Lower leg skin (tissue), 4 donors: ENCODE results near the gene GPN2. TPM values are rescaled to one million over a fixed set of nuclear protein-coding genes. Genes with fewer than 3 reads are reported as not detected.

Source experiments
- DNase-seq, 2 donors: peaks; one replicate each; pipeline ENCODE4 v3.0.0-alpha.2; 2019; ENCODE audit warnings: low spot score in 2 of 2
- H3K4me3 ChIP-seq: fragments of 200-600 bp; sonication (generic); 2 replicates; pipeline ENCODE4 v1.5.1; 2017; ENCODE audit warnings: mild to moderate bottlenecking, low read depth; ENCODE audit not compliant: poor library complexity, severe bottlenecking
- POLR2A ChIP-seq, 2 donors: fragments of 450-650 bp; IDR thresholded peaks; one replicate each; pipeline ENCODE4 v1.6.1; 2016 to 2017; ENCODE audit warnings: antibody characterized with exemption in 2 of 2, mild to moderate bottlenecking in 1 of 2, moderate library complexity in 1 of 2
- WGBS, 2 donors: methylation state at CpG; one replicate each; pipeline ENCODE4 v1.1.5; 2018; 5-methylcytosine and 5-hydroxymethylcytosine counted together
- intact Hi-C: fragments of 100-400 bp; cut with DNase I; formaldehyde crosslinking; loops from one replicate; pipeline ENCODE4 v1.15.0; 2023; ENCODE audit warnings: low total_unique reads
- total RNA-seq, 4 donors: library from RNA; depleted of rRNA; stranded (reverse); fragments of >200 nt; gene quantifications; one replicate each; pipeline ENCODE4 v1.1.0, GENCODE V29; 2016
- TF ChIP-seq, protein P1 (sequence below), 3 donors: fragments of 450-650 bp; IDR thresholded peaks; one replicate each; pipeline ENCODE4 v1.5.1; 2016; ENCODE audit warnings: antibody characterized with exemption in 3 of 3, mild to moderate bottlenecking in 3 of 3, moderate library complexity in 2 of 3

GPN2 gene
- total RNA-seq, 4 donors from 2014 or later: 12.3 to 24.5 (median 16.4) TPM

DNA sequence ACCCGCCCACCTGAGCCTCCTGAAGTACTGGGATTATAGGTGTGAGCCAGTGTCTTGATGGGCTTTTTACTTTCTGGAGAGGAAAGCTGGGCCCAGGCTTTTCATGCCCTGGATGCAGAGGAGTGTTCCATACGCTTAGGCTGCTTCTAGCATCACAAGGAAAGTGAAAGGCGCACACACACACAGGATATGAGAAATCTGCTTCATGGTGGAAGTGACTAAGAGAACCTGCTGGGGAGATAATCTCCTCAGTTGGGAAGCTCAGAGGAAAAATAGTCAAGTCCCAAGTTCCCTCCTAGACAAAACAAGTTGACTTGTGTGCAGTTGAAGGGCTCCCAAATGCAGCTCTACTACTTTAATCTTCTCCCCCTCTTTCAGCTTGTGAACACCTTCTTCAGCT is 33.6 kb upstream of the GPN2 start:
- 90 to 96% methylated on average over 3 of the region's 3 CpGs for WGBS, 2 donors
- no peak for TF ChIP-seq POLR2A (IDR thresholded peaks at IDR 0.05)
- TF ChIP-seq, protein P1, sequence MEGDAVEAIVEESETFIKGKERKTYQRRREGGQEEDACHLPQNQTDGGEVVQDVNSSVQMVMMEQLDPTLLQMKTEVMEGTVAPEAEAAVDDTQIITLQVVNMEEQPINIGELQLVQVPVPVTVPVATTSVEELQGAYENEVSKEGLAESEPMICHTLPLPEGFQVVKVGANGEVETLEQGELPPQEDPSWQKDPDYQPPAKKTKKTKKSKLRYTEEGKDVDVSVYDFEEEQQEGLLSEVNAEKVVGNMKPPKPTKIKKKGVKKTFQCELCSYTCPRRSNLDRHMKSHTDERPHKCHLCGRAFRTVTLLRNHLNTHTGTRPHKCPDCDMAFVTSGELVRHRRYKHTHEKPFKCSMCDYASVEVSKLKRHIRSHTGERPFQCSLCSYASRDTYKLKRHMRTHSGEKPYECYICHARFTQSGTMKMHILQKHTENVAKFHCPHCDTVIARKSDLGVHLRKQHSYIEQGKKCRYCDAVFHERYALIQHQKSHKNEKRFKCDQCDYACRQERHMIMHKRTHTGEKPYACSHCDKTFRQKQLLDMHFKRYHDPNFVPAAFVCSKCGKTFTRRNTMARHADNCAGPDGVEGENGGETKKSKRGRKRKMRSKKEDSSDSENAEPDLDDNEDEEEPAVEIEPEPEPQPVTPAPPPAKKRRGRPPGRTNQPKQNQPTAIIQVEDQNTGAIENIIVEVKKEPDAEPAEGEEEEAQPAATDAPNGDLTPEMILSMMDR (IDR thresholded peaks at IDR 0.05): no peak
- no peak for DNase-seq
- intact Hi-C loops: no loop called here
- no peak overlapping the region for H3K4me3 ChIP-seq

DNA sequence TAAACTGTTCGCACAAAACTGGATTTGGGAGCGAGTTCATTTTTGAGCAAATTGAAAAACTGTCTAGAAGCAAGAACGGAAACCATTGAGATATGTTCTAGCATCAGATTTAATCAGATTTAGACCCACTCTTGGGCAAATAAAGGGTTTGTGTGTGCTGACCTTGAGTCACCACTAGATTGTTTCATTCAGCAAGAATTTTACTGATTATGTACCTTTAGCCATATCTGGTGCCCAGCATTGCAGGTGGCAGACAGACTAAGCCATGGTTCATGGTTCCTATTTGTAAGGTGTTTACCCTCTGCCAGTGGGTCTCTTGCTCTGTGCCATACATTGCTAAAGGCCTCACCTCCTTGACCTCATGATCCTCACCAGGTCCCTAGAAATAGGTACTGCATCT is 32.8 kb upstream of the GPN2 start:
- H3K4me3 ChIP-seq: no peak overlapping the region
- intact Hi-C loops: no loop called here

DNA sequence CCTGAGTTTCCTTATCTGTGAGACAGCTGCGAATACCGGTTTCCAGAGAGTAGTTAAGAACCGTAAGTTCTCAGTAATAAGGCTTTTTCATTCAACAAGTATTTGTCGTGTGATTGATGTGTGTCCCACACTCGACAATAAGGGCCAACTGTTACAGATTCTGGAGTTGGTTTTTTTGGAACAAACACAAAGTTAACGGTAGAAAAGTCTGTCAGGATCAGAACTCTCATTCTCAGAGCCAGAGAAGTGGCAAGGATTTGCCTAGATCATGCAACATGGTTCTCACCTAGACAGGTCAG is 32.3 kb upstream of the GPN2 start:
- 21 to 24% methylated on average over 6 of the region's 6 CpGs for WGBS, 2 donors
- no peak for DNase-seq
- intact Hi-C loops: no loop called here
- H3K4me3 ChIP-seq: peak overlapping the region; percentile 96
- no peak for TF ChIP-seq POLR2A (IDR thresholded peaks at IDR 0.05)
- TF ChIP-seq, protein P1 (IDR thresholded peaks at IDR 0.05): no peak

More for the DNA sequence above, 32.8 kb upstream of the GPN2 start:
- WGBS, 2 donors: 88 to 91% methylated on average over 3 of the region's 3 CpGs
- TF ChIP-seq, protein P1 (IDR thresholded peaks at IDR 0.05): no peak
- TF ChIP-seq POLR2A (IDR thresholded peaks at IDR 0.05): no peak
- no peak for DNase-seq

DNA sequence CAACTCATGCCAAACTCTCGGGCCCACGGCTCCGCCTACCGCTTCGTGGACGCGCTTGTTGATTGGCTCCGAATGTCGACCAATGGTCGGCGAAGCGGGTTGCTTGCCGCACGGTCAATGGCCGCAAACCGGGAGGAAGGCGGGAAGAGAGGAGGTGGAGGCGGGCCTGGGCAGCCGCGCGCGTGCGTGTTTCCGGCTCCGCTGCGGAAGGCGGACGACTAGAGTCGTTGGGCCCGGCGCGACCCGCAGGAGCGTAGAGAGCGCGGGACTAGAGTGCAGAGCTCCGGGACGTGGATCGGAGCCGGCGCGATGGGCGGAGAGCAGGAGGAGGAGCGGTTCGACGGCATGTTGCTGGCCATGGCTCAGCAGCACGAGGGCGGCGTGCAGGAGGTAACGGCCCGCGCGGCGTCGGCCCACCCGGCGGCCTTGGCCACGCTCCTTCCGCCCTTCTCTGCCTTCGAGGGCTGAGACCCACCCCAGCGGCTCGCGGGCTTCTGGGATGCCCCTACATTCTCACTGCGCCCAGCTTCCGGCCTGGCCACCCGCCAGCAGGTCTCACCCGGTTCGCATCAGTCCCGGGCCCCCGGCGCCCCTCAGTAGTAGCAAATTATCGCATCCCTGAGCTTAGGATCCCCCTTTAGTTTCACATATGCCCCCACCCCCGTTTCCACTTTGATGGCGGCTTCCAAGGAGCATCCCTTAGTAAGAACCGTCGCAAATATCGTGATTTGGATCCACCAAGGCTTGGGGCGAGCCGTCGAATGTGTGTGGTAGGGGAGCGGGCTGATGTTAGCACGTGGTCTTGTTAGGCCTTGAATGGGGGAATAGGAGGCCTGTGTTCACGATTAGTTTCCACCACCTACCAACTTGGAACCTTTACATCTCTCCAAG is 31.7 kb upstream of the GPN2 start, which contains the start of gene NUDC:
NUDC (plus strand) TSS at position 204 of the 891 bp plus-strand sequence; CDS start at position 310, 106 bp downstream.
- peak in 1 of 2 donors; percentile 56 for TF ChIP-seq POLR2A (IDR thresholded peaks at IDR 0.05)
- TF ChIP-seq, protein P1 (IDR thresholded peaks at IDR 0.05): no peak
- DNase-seq: peak; percentile 96 to 99
- intact Hi-C loops: no loop called here
- 0 to 1% methylated on average over 48 to 58 of the region's 83 CpGs for WGBS, 2 donors
- peak within 1 kb of the TSS; percentile 96 for H3K4me3 ChIP-seq

DNA sequence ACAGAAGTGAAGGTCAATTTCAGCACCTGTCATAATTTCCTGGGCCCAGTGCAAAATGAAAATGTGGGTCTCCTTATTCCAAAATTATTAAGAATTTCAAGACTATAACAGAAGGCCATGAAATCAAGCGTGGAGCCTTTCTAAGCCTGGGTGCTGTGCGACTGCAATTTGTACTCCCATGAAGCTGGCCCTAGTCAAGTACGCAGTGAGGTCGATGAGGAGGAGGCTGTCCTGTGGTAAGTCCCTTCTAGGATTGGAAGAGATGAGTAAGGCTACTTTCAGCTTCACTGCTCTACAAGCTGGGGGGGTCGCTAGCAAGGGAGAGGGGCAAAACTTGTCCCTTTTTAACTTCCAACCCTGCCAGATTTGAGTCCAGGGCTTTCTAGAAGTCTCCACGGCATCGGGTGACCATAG is 31.1 kb upstream of the GPN2 start:
- H3K4me3 ChIP-seq: peak overlapping the region; percentile 96
- 5% methylated on average over 7 of the region's 7 CpGs for WGBS, 2 donors
- intact Hi-C loops: no loop called here
- DNase-seq: no peak
- no peak for TF ChIP-seq POLR2A (IDR thresholded peaks at IDR 0.05)
- TF ChIP-seq, protein P1 (IDR thresholded peaks at IDR 0.05): no peak
